Measurements from ENCODE around the gene PDE10A.

PDE10A gene

GRCh38 chr6:165660857-165661663, 2.0 kb downstream of the PDE10A start:
- Histone ChIP-seq H3K4me3 (peak overlapping the region in 6 of 10 experiments; percentile 71 to 80 (median 74); a peak in 7 of 20 replicates), H3K4me2 (peak overlapping the region in 10 of 11 experiments; percentile 94 to 99 (median 98); a peak in 18 of 22 replicates)
- TF ChIP-seq Cebpa-rat (IDR thresholded peaks at IDR 0.05): no peak

GRCh38 chr6:165659945-165660856, 2.8 kb downstream of the PDE10A start:
- Histone ChIP-seq H3K27me3 (peaks cover 46 to 60% (median 57%) of the 10 kb centered on the region in 11 experiments), H3K4me1 (peaks cover 0 to 8% (median 7%) of the 10 kb centered on the region in 10 experiments; a peak in 13 of 20 replicates), H4K20me1 (peaks cover 0 to 32% (median 21%) of the 10 kb centered on the region in 11 experiments; a peak in 14 of 22 replicates), H3K27ac (no peak overlapping the region), H3K4me3 (no peak overlapping the region), H3K4me2 (no peak overlapping the region), H3K9ac (no peak overlapping the region), H3K36me3 (no peaks in the 10 kb centered on the region), H3K9me3 (replicated peaks in 1 of 11) (peaks cover 8 to 28% (median 22%) of the 10 kb centered on the region in 11 experiments; a peak in 19 of 22 replicates)
- TF ChIP-seq Cebpa-rat (IDR thresholded peaks at IDR 0.05): no peak

More at GRCh38 chr6:165660857-165661663, 2.0 kb downstream of the PDE10A start:
- Histone ChIP-seq H3K27ac (no peak overlapping the region), H3K36me3 (no peaks in the 10 kb centered on the region), H3K9me3 (replicated peaks in 1 of 11) (peaks cover 8 to 28% (median 22%) of the 10 kb centered on the region in 11 experiments; a peak in 19 of 22 replicates), H4K20me1 (peaks cover 0 to 32% (median 22%) of the 10 kb centered on the region in 11 experiments; a peak in 14 of 22 replicates), H3K27me3 (peaks cover 55 to 68% (median 66%) of the 10 kb centered on the region in 11 experiments), H3K9ac (no peak overlapping the region), H3K4me1 (peaks cover 0 to 8% (median 7%) of the 10 kb centered on the region in 10 experiments; a peak in 13 of 20 replicates)

- Histone ChIP-seq H3K36me3 (no peaks in the 10 kb centered on the region), H3K9ac (no peak overlapping the region), H3K4me1 (peaks cover 0 to 8% (median 7%) of the 10 kb centered on the region in 10 experiments; a peak in 13 of 20 replicates), H3K27ac (no peak overlapping the region), H3K4me3 (no peak overlapping the region), H3K27me3 (peaks cover 30 to 43% (median 41%) of the 10 kb centered on the region in 11 experiments), H3K4me2 (no peak overlapping the region), H3K9me3 (replicated peaks in 1 of 11) (peaks cover 8 to 20% (median 14%) of the 10 kb centered on the region in 11 experiments; a peak in 19 of 22 replicates), H4K20me1 (peaks cover 0 to 19% (median 5%) of the 10 kb centered on the region in 11 experiments; a peak in 11 of 22 replicates)
- TF ChIP-seq Cebpa-rat (IDR thresholded peaks at IDR 0.05): no peak
Observed at GRCh38 chr6:165658395-165659058, 4.5 kb downstream of the PDE10A start.

- Histone ChIP-seq H4K20me1 (peaks cover 0 to 12% (median 0%) of the 10 kb centered on the region in 11 experiments; a peak in 1 of 22 replicates), H3K4me3 (no peak overlapping the region), H3K9me3 (replicated peaks in 1 of 11) (peaks cover 8 to 17% (median 13%) of the 10 kb centered on the region in 11 experiments; a peak in 18 of 22 replicates), H3K4me1 (peaks cover 0 to 8% (median 7%) of the 10 kb centered on the region in 10 experiments; a peak in 12 of 20 replicates), H3K4me2 (no peak overlapping the region), H3K27ac (no peak overlapping the region), H3K9ac (no peak overlapping the region), H3K36me3 (no peaks in the 10 kb centered on the region), H3K27me3 (peaks cover 17 to 31% (median 28%) of the 10 kb centered on the region in 11 experiments)
- no peak for TF ChIP-seq Cebpa-rat (IDR thresholded peaks at IDR 0.05)
Observed at GRCh38 chr6:165657325-165657680, 5.7 kb downstream of the PDE10A start.

- no peak overlapping the region for H3K4me3 ChIP-seq
- H3K4me1 ChIP-seq: peaks cover 0 to 6% (median 4%) of the 10 kb centered on the region in 10 experiments; a peak in 12 of 20 replicates
- H3K9me3 ChIP-seq (replicated peaks in 1 of 11): peaks cover 8 to 17% (median 13%) of the 10 kb centered on the region in 11 experiments; a peak in 18 of 22 replicates
- TF ChIP-seq Cebpa-rat (IDR thresholded peaks at IDR 0.05): no peak
- H3K36me3 ChIP-seq: no peaks in the 10 kb centered on the region
- H3K27ac ChIP-seq: no peak overlapping the region
- H4K20me1 ChIP-seq: peaks cover 0 to 10% (median 0%) of the 10 kb centered on the region in 11 experiments; a peak in 1 of 22 replicates
- H3K4me2 ChIP-seq: no peak overlapping the region
- H3K9ac ChIP-seq: no peak overlapping the region
- peaks cover 12 to 25% (median 23%) of the 10 kb centered on the region in 11 experiments for H3K27me3 ChIP-seq
Observed at GRCh38 chr6:165656581-165657324, 6.3 kb downstream of the PDE10A start.

GRCh38 chr6:165655191-165655590, 7.8 kb downstream of the PDE10A start:
- TF ChIP-seq Cebpa-rat (IDR thresholded peaks at IDR 0.05): no peak

GRCh38 chr6:165654144-165654543, 8.9 kb downstream of the PDE10A start:
- H3K36me3 ChIP-seq: no peaks in the 10 kb centered on the region
- no peak overlapping the region for H3K4me3 ChIP-seq
- no peaks in the 10 kb centered on the region for H4K20me1 ChIP-seq
- H3K27ac ChIP-seq: no peak overlapping the region
- H3K4me2 ChIP-seq: no peak overlapping the region
- H3K4me1 ChIP-seq: peaks cover 0 to 8% (median 7%) of the 10 kb centered on the region in 10 experiments; a peak in 13 of 20 replicates
- no peak for TF ChIP-seq Cebpa-rat (IDR thresholded peaks at IDR 0.05)
- H3K9ac ChIP-seq: no peak overlapping the region
- H3K9me3 ChIP-seq (replicated peaks in 1 of 11): no peaks in the 10 kb centered on the region
- H3K27me3 ChIP-seq: no peaks in the 10 kb centered on the region

More at GRCh38 chr6:165655191-165655590, 7.8 kb downstream of the PDE10A start:
- Histone ChIP-seq H4K20me1 (no peaks in the 10 kb centered on the region), H3K36me3 (no peaks in the 10 kb centered on the region), H3K9me3 (replicated peaks in 1 of 11) (peaks cover 0 to 1% (median 0%) of the 10 kb centered on the region in 11 experiments; a peak in 4 of 22 replicates), H3K4me2 (no peak overlapping the region), H3K27ac (no peak overlapping the region), H3K4me1 (no peaks in the 10 kb centered on the region), H3K4me3 (no peak overlapping the region), H3K9ac (no peak overlapping the region), H3K27me3 (peaks cover 0 to 10% (median 7%) of the 10 kb centered on the region in 11 experiments; a peak in 14 of 22 replicates)
